Gastrocnemius medialis (tissue), 4 donors: Measurements from ENCODE around the gene CACNA2D1. TPM values are rescaled to one million over a fixed set of nuclear protein-coding genes. Genes with fewer than 3 reads are reported as not detected.

ENCODE experiments used
- ATAC-seq, 2 donors: fragments of 150-250 bp; one replicate each; pipeline ENCODE4 v1.9.1; 2016
- DNase-seq, 2 donors: peaks; one replicate each; pipeline ENCODE4 v3.0.0-alpha.2; 2019
- H3K27ac ChIP-seq, 4 donors: fragments of 200-600 bp; sonication (generic); 1 replicate in 1 of 4; 2 replicates in 3 of 4; pipeline ENCODE4 v1.5.1; 2016 to 2018; ENCODE audit warnings: mild to moderate bottlenecking in 2 of 4, moderate library complexity in 1 of 4
- H3K27me3 ChIP-seq, 3 donors: fragments of 200-600 bp; sonication (generic) in 2 of 3; 1 replicate in 1 of 3; 2 replicates in 2 of 3; pipeline versions ENCODE4 v1.5.1 to v1.6.0; 2016 to 2019; ENCODE audit warnings: mild to moderate bottlenecking in 1 of 3, moderate library complexity in 1 of 3
- H3K36me3 ChIP-seq, 2 donors: fragments of 200-600 bp; sonication (generic) in 1 of 2; one replicate each; pipeline ENCODE4 v1.5.1; 2017 to 2018
- H3K4me1 ChIP-seq, 2 donors: fragments of 200-600 bp; sonication (generic) in 1 of 2; one replicate each; pipeline ENCODE4 v1.5.1; 2016 to 2017; ENCODE audit warnings: mild to moderate bottlenecking in 2 of 2
- H3K4me3 ChIP-seq, 4 donors: fragments of 200-600 bp; sonication (generic) in 3 of 4; 1 replicate in 1 of 4; 2 replicates in 3 of 4; pipeline ENCODE4 v1.5.1; 2016 to 2019; ENCODE audit warnings: mild to moderate bottlenecking in 2 of 4
- H3K9me3 ChIP-seq, 3 donors: fragments of 200-600 bp; sonication (generic) in 2 of 3; 1 replicate in 1 of 3; 2 replicates in 2 of 3; pipeline ENCODE4 v1.5.1; 2016 to 2019
- POLR2A ChIP-seq, 2 donors: fragments of 450-650 bp; IDR thresholded peaks; one replicate each; pipeline ENCODE4 v1.6.1; 2017; ENCODE audit warnings: antibody characterized with exemption in 2 of 2, mild to moderate bottlenecking in 2 of 2, moderate library complexity in 2 of 2
- in situ Hi-C, 4 donors: fragments of 200-750 bp; cut with MboI; loops; one replicate each; pipeline versions ENCODE4 v1.15.0 to v1.8.0; 2017; ENCODE audit warnings: low sequenced_read_pairs in 4 of 4
- intact Hi-C: fragments of 100-400 bp; cut with DNase I; formaldehyde crosslinking; loops from one replicate; pipeline ENCODE4 v1.15.1; 2023; ENCODE audit warnings: low total_unique reads
- total RNA-seq, 4 donors: library from RNA; depleted of rRNA; stranded (reverse); fragments of >200 nt; gene quantifications; one replicate each; pipeline versions ENCODE4 v1.1.0 to v1.2.3, GENCODE V29; 2016
- TF ChIP-seq, protein P1 (sequence below), 5 experiments: fragments of 450-650 bp in 3 of 5; fragments of 200-600 bp in 2 of 5; sonication (generic) in 2 of 5; IDR thresholded peaks in 4 of 5; conservative IDR thresholded peaks in 1 of 5; 1 replicate in 4 of 5; 2 replicates in 1 of 5; pipeline ENCODE4 v1.5.1; 2016 to 2019; ENCODE audit warnings: antibody characterized with exemption in 5 of 5, mild to moderate bottlenecking in 3 of 5, moderate library complexity in 3 of 5

CACNA2D1 gene
- total RNA-seq, 4 donors from 2014 or later: 83.9 to 157 (median 120) TPM

DNA sequence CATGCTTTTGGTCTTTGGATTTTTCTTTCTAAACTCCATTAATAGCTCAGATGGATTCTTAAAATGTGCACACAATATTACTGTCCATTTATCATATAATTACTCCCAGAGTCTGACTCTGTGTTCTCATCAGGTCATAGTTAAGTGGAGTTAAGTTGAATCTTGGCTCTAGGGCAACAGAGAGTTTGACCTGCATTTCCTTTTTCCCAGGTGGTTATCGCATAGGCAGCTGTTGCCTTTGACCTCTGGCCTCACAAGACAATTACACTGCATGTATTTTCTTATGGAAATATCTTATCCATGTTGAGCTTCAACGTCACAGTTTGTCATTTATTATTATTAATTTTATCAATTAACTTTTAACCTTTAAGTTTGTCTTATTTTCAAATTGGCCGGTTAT lies 436.3 kb downstream of the CACNA2D1 start:
- H3K4me3 ChIP-seq: no peak overlapping the region
- TF ChIP-seq, protein P1, sequence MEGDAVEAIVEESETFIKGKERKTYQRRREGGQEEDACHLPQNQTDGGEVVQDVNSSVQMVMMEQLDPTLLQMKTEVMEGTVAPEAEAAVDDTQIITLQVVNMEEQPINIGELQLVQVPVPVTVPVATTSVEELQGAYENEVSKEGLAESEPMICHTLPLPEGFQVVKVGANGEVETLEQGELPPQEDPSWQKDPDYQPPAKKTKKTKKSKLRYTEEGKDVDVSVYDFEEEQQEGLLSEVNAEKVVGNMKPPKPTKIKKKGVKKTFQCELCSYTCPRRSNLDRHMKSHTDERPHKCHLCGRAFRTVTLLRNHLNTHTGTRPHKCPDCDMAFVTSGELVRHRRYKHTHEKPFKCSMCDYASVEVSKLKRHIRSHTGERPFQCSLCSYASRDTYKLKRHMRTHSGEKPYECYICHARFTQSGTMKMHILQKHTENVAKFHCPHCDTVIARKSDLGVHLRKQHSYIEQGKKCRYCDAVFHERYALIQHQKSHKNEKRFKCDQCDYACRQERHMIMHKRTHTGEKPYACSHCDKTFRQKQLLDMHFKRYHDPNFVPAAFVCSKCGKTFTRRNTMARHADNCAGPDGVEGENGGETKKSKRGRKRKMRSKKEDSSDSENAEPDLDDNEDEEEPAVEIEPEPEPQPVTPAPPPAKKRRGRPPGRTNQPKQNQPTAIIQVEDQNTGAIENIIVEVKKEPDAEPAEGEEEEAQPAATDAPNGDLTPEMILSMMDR (IDR thresholded peaks at IDR 0.05 in 4 of 5, conservative IDR thresholded peaks at IDR 0.05 in 1 of 5): no peak
- TF ChIP-seq POLR2A (IDR thresholded peaks at IDR 0.05): no peak
- ATAC-seq: no peak
- H3K36me3 ChIP-seq: peaks cover 0 to 5% of the 10 kb centered on the region in 2 donors
- H3K27me3 ChIP-seq: no peaks in the 10 kb centered on the region
- H3K9me3 ChIP-seq: no peaks in the 10 kb centered on the region
- DNase-seq: no peak
- H3K27ac ChIP-seq: peak overlapping the region in 2 of 4 donors; percentile 17 to 50
- in situ Hi-C loops (no loop called here), intact Hi-C loops (no loop called here)
- H3K4me1 ChIP-seq: peaks cover 2 to 19% of the 10 kb centered on the region in 2 donors

DNA sequence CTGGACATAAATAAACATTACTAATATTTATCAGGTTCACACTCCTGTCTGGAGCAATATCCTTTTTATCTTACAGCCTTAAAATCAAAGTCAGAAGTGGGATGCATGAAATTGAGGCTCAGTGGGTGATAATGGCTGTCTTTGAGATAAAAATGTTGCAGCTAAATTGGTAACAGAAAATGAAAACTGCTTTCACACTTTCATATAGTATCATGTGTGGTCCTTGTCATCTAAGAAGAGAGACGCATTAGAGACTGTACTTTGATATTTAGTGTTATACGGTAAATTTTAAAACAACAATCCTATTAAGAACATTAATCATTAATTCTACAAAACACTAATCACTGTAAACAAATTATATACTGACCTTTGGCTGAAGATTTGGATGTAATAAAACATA lies 438.5 kb downstream of the CACNA2D1 start:
- peaks cover 2 to 19% of the 10 kb centered on the region in 2 donors for H3K4me1 ChIP-seq
- H3K27ac ChIP-seq: no peak overlapping the region
- H3K27me3 ChIP-seq: no peaks in the 10 kb centered on the region
- TF ChIP-seq, protein P1 (IDR thresholded peaks at IDR 0.05 in 4 of 5, conservative IDR thresholded peaks at IDR 0.05 in 1 of 5): no peak
- TF ChIP-seq POLR2A (IDR thresholded peaks at IDR 0.05): no peak
- intact Hi-C loops: no loop called here
- DNase-seq (no peak), ATAC-seq (no peak)
- in situ Hi-C loops: no loop called here
- peaks cover 0 to 5% of the 10 kb centered on the region in 2 donors for H3K36me3 ChIP-seq
- no peak overlapping the region for H3K4me3 ChIP-seq
- no peaks in the 10 kb centered on the region for H3K9me3 ChIP-seq

DNA sequence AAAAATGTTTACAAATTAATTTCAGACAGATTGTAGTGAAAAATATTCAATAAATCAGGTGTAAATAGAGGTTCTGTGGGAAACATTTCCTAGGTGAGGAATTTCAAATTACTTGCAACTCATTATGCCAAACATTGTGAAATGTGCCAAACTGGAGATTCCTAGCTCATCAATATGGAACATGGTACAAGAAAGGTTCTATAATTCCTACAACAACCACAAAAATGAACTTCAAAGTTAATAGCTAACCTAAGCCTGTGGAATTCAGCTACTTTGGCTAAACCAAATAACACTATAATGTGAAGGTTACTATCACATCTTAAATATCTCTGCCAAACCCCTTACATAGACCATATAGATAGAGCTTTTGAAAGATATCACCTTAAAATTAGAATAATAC lies 450.4 kb downstream of the CACNA2D1 start:
- intact Hi-C loops: no loop called here
- Histone ChIP-seq H3K4me1 (no peaks in the 10 kb centered on the region), H3K9me3 (no peaks in the 10 kb centered on the region), H3K27ac (no peak overlapping the region), H3K4me3 (no peak overlapping the region), H3K27me3 (no peaks in the 10 kb centered on the region), H3K36me3 (peaks cover 0 to 30% of the 10 kb centered on the region in 2 donors)
- ATAC-seq: no peak
- TF ChIP-seq POLR2A (IDR thresholded peaks at IDR 0.05): no peak
- TF ChIP-seq, protein P1 (IDR thresholded peaks at IDR 0.05 in 4 of 5, conservative IDR thresholded peaks at IDR 0.05 in 1 of 5): no peak
- in situ Hi-C loops: no loop called here
- no peak for DNase-seq

DNA sequence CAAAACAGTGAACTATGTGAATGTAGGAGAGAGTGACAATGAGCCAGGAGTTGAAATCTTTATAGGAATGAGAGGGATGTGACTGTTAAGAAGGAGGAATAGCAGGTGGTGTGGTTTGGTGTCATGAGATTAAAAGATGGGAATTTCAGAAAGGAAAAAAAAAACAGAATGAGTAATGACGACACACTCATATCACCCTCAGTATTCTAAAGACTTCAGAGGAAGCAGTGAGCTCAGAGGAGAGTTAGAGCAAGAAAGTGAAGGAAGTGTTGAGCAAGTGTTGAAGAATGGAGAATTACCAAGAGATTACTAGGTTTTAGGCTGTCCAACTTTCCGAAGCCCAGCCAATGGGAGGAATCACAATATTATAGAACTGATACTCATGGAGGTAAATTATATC lies 453.2 kb downstream of the CACNA2D1 start:
- in situ Hi-C loops (no loop called here), intact Hi-C loops (no loop called here)
- DNase-seq: no peak
- Histone ChIP-seq H3K27me3 (no peaks in the 10 kb centered on the region), H3K4me1 (no peaks in the 10 kb centered on the region), H3K9me3 (no peaks in the 10 kb centered on the region), H3K36me3 (peaks cover 0 to 18% of the 10 kb centered on the region in 2 donors), H3K27ac (no peak overlapping the region), H3K4me3 (no peak overlapping the region)
- TF ChIP-seq POLR2A (IDR thresholded peaks at IDR 0.05): no peak
- TF ChIP-seq, protein P1 (IDR thresholded peaks at IDR 0.05 in 4 of 5, conservative IDR thresholded peaks at IDR 0.05 in 1 of 5): no peak
- ATAC-seq: no peak
